GM12872 (cell line): Measurements from ENCODE around the gene CACNG7.

ENCODE experiments used
- TF ChIP-seq, protein P1 (sequence below): IDR thresholded peaks from 3 replicates; pipeline ENCODE4 v1.5.1; 2011; ENCODE audit warnings: low read depth, mild to moderate bottlenecking, low read length, moderate library complexity; ENCODE audit not compliant: insufficient read depth

Gene CACNG7

DNA sequence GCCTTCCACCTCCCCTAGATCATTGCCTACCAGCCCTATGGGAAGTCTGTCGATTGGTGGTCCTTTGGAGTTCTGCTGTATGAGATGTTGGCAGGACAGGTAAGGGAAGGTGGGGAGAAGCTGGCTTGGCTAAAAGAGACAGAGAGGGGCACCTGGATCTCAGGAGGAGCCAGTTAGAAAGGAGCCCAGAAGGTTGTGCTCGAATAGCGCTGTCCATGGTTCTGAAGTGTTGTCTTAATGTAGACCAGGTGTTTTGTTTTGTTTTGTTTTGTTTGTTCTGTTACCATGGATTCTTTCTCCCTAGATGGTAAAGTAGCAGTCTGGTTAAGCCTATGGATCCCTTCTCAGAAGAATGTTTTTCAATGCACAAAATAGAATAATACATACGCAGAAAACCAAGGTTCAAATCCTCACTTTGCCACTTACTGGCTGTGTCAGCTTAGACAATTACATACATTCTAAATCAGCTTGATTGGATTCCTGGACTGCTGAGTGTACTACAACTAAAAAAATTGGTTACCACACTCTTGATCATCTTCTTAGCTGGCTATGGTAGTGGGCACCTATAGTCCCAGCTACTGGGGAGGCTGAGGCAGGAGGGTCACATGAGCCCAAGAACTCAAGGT is 5.9 kb upstream of the CACNG7 start:
- TF ChIP-seq, protein P1, sequence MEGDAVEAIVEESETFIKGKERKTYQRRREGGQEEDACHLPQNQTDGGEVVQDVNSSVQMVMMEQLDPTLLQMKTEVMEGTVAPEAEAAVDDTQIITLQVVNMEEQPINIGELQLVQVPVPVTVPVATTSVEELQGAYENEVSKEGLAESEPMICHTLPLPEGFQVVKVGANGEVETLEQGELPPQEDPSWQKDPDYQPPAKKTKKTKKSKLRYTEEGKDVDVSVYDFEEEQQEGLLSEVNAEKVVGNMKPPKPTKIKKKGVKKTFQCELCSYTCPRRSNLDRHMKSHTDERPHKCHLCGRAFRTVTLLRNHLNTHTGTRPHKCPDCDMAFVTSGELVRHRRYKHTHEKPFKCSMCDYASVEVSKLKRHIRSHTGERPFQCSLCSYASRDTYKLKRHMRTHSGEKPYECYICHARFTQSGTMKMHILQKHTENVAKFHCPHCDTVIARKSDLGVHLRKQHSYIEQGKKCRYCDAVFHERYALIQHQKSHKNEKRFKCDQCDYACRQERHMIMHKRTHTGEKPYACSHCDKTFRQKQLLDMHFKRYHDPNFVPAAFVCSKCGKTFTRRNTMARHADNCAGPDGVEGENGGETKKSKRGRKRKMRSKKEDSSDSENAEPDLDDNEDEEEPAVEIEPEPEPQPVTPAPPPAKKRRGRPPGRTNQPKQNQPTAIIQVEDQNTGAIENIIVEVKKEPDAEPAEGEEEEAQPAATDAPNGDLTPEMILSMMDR: no peak

DNA sequence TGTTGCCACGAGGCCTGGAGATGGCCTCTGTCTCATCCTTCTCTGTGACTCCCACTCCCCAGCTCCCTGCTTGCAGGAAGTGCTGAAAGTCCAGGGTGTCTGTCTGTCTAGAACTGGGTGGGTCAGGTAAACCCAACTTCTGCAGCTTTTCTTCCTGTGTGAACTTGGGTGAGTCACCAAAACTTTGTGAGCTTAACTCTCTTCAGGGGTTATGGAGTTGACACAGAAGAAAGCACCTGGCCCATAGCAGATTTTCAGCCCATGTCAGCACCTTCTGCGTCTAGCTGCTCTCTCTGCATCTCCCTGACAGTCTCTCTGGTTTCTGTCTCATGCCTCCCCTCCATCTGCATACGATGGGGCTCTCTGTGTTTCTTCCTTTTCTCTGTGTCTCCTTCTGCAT is 4.2 kb upstream of the CACNG7 start:
- TF ChIP-seq, protein P1: no peak

DNA sequence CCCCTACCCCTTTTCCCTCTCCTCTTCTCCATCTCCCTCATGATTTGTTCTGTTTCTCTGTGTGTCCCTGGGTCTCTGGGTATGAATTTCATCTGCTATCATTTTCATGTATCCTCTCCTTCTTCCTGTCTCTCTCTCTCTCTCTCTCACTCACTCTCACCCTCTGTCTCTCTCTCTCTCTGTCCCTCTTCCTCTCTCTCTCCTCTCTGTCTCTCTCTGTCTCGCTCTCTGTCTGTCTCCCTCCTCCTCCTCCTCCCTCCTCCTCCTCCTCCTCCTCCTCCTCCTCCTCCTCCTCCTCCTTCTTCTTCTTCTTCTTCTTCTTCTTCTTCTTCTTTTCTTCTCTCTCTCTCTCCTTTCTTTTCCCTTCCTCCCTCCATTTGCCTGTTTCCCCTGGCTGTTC is 3.3 kb upstream of the CACNG7 start:
- TF ChIP-seq, protein P1: no peak

DNA sequence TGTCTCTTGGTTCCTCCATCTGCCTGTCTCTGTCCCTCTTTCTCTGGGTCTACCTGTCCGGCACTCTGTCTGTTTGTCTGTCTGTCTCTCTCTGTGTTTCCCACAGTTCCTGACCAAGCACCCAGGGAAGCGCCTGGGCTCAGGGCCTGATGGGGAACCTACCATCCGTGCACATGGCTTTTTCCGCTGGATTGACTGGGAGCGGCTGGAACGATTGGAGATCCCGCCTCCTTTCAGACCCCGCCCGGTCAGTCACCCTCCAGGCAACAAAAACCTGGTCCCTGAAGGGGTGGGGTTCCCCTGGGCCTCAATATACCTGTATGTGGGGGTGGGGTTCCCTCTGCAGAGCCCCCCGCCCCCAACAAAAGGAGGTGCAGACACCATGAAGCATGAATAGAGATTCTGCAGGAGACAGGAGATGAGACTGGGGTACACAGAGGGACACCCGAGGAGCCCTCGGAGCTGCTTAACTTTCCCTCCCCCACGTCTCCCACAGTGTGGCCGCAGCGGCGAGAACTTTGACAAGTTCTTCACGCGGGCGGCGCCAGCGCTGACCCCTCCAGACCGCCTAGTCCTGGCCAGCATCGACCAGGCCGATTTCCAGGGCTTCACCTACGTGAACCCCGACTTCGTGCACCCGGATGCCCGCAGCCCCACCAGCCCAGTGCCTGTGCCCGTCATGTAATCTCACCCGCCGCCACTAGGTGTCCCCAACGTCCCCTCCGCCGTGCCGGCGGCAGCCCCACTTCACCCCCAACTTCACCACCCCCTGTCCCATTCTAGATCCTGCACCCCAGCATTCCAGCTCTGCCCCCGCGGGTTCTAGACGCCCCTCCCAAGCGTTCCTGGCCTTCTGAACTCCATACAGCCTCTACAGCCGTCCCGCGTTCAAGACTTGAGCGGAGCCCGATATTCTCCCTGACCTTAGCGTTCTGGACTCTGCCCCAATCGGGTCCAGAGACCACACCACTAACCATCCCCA is 2.6 kb upstream of the CACNG7 start:
- TF ChIP-seq, protein P1: peak; percentile 60; the same call in 2 of the 3 replicates

DNA sequence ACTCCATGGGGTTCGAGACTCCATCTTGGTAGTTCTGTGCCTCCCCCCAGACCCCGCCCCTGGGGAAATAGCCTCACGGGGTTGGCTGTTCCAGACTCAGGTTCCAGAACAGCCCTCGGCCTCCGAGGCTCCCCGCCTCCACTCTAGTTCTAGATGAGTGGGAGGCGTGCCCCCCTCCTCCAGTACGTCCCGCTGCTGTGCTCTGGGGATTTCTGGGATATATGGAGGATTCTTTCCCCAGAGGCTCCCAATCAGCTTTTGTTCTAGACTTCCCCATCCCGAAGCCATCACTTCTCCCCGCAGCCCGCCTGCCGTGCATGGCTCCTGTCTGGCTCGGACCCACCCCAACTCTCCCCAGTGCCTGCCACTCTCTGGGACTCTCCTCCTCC is 1.9 kb upstream of the CACNG7 start:
- TF ChIP-seq, protein P1: no peak

DNA sequence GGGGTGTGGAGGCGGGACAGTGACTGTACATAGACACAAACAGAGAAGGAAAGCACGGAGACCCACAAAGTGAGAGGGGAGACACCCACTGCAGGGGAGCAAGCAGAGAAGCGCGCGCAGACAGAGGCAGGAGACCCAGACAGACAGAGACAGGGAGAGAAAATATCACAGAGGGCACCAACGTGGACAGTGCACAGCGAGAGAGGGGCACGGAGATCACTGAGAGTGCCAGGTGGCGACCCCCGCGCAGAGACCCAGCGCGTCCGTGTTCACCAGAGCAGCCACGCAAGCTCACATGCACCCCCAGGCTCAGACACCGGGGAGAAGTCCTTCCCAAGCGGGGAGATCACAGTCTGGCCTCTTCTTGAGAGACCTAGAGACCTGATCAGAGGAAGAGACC is 1.4 kb upstream of the CACNG7 start:
- TF ChIP-seq, protein P1: no peak

DNA sequence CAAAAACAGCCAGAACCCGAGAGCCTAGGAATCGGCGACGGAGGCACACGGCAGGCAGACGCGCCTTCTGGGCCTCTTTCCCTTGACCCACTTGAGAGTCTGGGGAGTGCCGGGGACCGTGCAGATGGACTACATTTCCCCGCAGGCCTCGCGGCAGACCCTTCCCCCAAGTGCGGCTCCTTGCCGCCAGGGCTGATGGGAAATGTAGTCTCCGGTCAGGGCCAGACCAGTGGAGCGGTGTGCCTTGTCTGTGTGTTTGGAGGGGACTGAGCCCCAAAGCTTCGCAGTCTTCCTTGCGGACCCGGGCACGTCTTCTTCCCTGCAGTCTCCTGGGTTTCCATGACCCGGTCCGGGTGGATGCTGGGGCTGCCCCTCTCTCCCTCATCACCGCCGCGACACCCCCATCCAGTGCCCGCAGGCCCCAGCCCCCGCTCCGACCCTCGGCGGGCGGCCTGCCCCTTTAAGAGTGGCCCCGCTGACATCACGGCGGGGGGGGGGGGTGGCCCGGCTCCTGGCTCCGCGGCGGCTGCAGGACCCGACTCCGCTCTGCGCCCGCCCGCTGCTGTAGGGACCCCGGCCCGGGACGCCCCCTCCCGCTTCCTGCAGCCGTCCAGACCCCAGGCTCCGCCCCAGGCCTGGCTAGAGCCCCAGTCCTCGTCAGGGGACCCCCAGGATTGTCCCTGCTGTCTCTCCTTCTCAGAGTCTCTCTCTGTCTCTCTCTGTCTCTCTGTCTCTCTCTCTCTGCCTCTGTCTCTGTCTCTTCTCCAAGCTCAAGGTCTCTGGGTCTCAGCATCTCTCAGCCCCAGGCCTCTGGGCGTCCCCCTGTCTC is 758 bp upstream of the CACNG7 start:
- TF ChIP-seq, protein P1: no peak
